ENCODE results near the gene ZNF488. TPM values are rescaled to one million over a fixed set of nuclear protein-coding genes. Genes with fewer than 3 reads are reported as not detected.
A peak's percentile ranks its signal among the peaks of the same experiment; 100 is the strongest.

ZNF488 gene
- total RNA-seq, 2 experiments from 2014 or later = 0.05 TPM; not detected in 1

DNA sequence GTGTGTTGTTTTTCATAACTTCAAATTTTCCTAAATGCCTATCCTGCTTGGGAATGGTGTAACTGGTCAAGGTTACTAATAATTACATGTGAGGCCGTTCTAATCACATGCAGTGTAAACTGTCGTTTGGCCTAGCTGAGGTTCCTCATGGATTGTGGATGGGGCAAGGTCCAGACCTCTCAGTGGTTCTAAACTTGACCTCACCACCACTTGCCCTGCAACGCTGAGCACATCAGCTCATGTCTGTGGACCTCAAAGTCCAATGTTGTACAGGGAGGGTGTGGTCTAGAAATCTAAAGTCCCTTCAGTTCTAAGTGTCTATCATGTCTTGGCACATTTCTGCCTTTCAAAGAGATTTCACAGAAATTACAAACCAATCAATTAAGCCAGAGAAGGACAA is 20.3 kb downstream of the ZNF488 start:
- Mint-ChIP-seq H3K4me3 (no peak overlapping the region), H3K9me3 (no peaks in the 10 kb centered on the region), H3K27me3 (no peaks in the 10 kb centered on the region), H3K4me1 (no peaks in the 10 kb centered on the region), H3K27ac (no peak overlapping the region), H3K36me3 (ENCODE audit: low read depth) (no peaks in the 10 kb centered on the region)
- ChIA-PET POLR2A (no interaction called here), CTCF (no interaction called here)
- DNase-seq = no peak

DNA sequence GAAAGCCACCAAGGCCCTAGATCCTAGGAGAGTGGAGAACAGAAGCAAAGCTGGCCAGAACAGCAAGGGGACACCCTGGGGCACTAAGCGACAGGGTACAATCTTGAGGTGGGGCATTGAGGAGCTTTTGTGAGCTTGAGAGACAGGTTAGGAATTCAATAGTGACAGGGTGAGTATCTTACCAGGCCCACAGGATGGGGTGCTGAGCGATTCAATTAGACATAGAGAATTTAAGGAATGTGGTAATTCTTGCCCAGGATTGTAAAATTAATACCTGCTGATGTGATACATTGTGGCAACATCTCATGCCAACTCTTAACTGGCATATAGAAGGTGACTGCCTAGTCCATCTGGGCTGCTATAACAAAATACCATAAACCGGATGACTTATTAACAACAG is 21.9 kb downstream of the ZNF488 start:
- POLR2A ChIA-PET = no interaction called here
- H3K36me3 Mint-ChIP-seq (ENCODE audit: low read depth) = no peaks in the 10 kb centered on the region
- CTCF ChIA-PET = interaction anchor here (0.9 kb wide), 1 partner anchor 21 kb away, joined by 3 read pairs; no protein-coding TSS in a partner anchor
- H3K27ac Mint-ChIP-seq = no peak overlapping the region
- H3K9me3 Mint-ChIP-seq = no peaks in the 10 kb centered on the region
- no peak for DNase-seq
- H3K4me1 Mint-ChIP-seq = no peaks in the 10 kb centered on the region
- H3K4me3 Mint-ChIP-seq = no peak overlapping the region
- H3K27me3 Mint-ChIP-seq = no peaks in the 10 kb centered on the region

DNA sequence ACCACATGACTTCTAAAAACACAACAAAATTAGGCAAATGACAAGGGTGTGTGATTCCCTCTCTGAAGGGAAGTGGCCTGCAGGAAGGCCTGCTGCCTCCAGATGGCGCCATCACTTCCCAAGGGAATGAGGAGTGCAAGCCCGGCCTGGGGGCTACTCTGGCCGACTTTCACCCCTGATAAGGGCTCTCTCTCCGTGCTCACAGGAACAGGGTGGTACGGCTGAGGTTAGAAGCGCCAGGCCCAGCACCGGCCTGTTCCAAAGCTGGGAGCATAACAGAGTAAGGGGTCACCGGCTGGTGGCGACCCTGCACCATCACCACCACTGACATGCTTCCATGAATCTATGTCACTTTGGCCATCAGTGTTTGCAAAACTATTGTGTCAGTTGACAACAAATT is 22.8 kb downstream of the ZNF488 start:
- no peaks in the 10 kb centered on the region for H3K9me3 Mint-ChIP-seq
- H3K27me3 Mint-ChIP-seq = no peaks in the 10 kb centered on the region
- no peaks in the 10 kb centered on the region for H3K4me1 Mint-ChIP-seq
- no peak overlapping the region for H3K27ac Mint-ChIP-seq
- no peak overlapping the region for H3K4me3 Mint-ChIP-seq
- no peaks in the 10 kb centered on the region for H3K36me3 Mint-ChIP-seq (ENCODE audit: low read depth)
- peak; percentile 33 for DNase-seq
- POLR2A ChIA-PET = no interaction called here
- CTCF ChIA-PET = interaction anchor here (0.9 kb wide), 1 partner anchor 21 kb away, joined by 3 read pairs; no protein-coding TSS in a partner anchor

DNA sequence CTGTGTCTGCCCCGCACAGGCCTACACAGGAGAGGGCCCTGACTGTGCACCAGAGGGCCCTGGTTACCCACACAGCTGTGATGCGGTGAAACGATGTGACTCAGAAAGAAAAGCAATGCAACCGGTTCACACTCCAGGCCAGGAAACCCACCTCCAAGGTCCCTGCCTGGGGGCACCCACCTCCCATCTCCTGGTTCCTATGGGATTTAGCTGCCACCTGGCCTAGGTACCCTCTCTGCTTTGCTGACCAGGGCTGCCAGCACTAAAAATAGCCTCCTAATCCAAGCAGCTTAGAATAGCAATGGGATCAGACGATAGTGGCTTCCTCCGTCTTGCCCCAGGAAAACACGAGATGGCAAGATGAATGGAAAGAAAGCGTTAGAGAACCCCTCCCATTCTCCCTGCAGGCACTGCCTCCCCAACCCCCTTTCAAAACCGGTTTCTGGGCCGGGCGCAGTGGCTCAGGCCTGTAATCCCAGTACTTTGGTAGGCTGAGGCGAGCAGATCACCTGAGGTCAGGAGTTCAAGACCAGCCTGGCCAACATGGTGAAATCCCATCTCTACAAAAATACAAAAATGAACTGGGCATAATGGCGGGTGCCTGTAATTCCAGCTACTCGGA is 23.6 kb downstream of the ZNF488 start:
- no peaks in the 10 kb centered on the region for H3K9me3 Mint-ChIP-seq
- H3K27ac Mint-ChIP-seq = no peak overlapping the region
- H3K27me3 Mint-ChIP-seq = no peaks in the 10 kb centered on the region
- no peaks in the 10 kb centered on the region for H3K4me1 Mint-ChIP-seq
- DNase-seq = no peak
- no peaks in the 10 kb centered on the region for H3K36me3 Mint-ChIP-seq (ENCODE audit: low read depth)
- no peak overlapping the region for H3K4me3 Mint-ChIP-seq
- ChIA-PET POLR2A (no interaction called here), CTCF (interaction anchor here (0.6 kb wide), 1 partner anchor 249 kb away, joined by 4 read pairs; no protein-coding TSS in a partner anchor)

DNA sequence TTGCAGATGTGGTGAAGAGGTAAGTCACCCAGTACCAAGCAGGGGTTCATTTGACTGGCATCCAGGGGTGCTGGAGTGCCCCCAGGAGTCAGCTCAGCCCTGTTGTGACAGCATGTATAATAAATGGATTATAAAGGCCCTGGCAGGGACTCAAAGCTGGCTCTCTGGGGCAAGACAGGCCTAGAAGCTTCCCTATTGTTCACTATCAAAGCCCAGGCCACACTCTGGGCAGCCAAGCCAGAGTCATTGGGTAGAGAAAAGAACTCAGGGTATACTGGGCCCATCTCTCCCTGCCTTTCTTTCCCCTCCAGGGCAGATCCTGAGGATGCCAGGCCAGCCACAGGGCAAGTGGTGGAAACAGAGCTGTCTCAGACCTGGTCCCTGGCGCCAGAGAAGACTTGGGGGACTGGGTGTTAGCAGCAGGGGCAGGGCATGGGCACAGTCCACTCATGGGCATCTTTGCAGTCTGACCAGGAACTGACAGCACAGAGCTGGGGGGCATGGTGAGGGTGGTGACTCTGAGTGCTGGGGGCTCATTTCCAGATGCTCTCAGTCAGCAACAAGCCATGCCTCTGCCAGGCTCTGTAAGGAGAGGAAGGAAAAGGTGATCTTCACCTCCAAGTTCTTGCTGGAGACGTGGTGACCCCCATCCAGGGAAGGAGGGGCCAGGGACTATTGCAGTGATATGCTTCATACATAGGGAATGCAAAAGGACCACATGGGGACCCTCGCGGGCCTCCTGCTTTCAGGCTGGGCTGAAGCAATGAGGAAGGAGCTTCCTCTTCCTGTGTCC is 24.3 kb downstream of the ZNF488 start:
- ChIA-PET CTCF (interaction anchor here (0.6 to 1.2 kb wide), 2 partner anchors 135 to 249 kb away, joined by 4 read pairs; no protein-coding TSS in a partner anchor), POLR2A (no interaction called here)
- no peak for DNase-seq
- H3K36me3 Mint-ChIP-seq (ENCODE audit: low read depth) = no peaks in the 10 kb centered on the region
- H3K27ac Mint-ChIP-seq = no peak overlapping the region
- H3K27me3 Mint-ChIP-seq = no peaks in the 10 kb centered on the region
- no peaks in the 10 kb centered on the region for H3K9me3 Mint-ChIP-seq
- H3K4me1 Mint-ChIP-seq = no peaks in the 10 kb centered on the region
- no peak overlapping the region for H3K4me3 Mint-ChIP-seq

DNA sequence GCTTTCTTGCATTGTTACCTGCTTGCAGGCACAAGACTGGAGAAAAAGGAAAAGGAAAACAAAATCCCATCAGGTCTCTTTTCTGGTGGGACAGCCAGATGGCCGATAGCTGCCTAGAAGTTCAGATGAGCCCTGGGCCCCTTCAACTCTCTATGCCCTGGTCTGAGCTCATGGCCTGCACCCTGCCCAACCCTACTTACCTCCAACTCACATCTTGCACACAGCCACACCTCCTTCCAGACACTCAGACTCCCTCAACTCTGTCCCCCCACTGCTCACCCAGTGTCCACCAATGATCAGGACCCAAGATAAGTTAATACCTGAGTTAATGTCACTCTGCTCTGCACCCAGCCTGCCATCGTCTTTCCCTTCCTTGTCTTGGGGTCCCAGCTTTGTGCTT is 25.0 kb downstream of the ZNF488 start:
- Mint-ChIP-seq H3K36me3 (ENCODE audit: low read depth) (no peaks in the 10 kb centered on the region), H3K9me3 (no peaks in the 10 kb centered on the region), H3K4me3 (no peak overlapping the region), H3K27me3 (no peaks in the 10 kb centered on the region), H3K27ac (no peak overlapping the region), H3K4me1 (no peaks in the 10 kb centered on the region)
- POLR2A ChIA-PET = no interaction called here
- no peak for DNase-seq
- CTCF ChIA-PET = interaction anchor here (1.2 kb wide), 1 partner anchor 134 kb away, joined by 4 read pairs; no protein-coding TSS in a partner anchor

DNA sequence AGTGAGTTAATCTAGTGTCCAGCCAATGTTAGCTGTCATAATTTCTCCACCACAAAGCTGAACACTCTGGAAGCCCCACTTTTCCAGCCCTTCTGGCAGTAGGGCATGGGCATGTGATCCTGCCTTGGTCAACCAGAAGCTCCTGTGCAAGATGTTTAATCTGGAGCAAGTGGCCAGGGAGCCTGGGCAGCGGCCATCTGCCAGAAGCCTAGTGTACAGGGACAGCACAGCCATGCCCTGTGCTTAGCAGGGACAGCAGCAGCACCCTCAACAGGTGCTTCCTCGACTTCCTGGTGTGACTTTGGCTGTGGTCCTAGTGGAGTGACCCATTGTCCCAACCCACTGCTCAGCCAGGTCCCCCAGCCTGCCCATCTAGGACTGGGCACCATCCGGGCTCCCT is 25.6 kb downstream of the ZNF488 start:
- POLR2A ChIA-PET = no interaction called here
- no peaks in the 10 kb centered on the region for H3K36me3 Mint-ChIP-seq (ENCODE audit: low read depth)
- no peaks in the 10 kb centered on the region for H3K9me3 Mint-ChIP-seq
- H3K27me3 Mint-ChIP-seq = no peaks in the 10 kb centered on the region
- H3K4me1 Mint-ChIP-seq = no peaks in the 10 kb centered on the region
- no peak for DNase-seq
- no peak overlapping the region for H3K4me3 Mint-ChIP-seq
- CTCF ChIA-PET = no interaction called here
- no peak overlapping the region for H3K27ac Mint-ChIP-seq

DNA sequence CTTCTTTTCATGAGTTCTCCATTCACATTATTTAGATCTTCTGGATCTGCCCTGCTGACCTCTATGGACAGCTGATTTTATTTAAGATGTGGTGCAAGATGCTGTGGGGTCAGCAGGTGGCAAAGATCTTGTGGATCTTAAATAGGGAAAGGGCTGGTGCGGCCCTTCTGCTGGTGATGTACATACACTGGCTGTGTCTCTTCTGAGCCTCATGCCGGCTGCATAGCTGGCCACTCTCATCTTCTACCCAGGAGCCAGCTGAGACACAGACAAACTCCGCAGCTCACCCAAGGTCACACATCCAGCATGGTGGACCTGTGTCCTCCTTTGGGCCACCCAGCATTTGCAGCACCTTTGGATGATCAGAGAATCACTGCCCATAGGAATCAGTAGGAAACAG is 26.2 kb downstream of the ZNF488 start:
- Mint-ChIP-seq H3K4me3 (no peak overlapping the region), H3K4me1 (no peaks in the 10 kb centered on the region), H3K27me3 (no peaks in the 10 kb centered on the region), H3K27ac (no peak overlapping the region), H3K9me3 (no peaks in the 10 kb centered on the region), H3K36me3 (ENCODE audit: low read depth) (no peaks in the 10 kb centered on the region)
- no peak for DNase-seq
- ChIA-PET CTCF (no interaction called here), POLR2A (no interaction called here)

DNA sequence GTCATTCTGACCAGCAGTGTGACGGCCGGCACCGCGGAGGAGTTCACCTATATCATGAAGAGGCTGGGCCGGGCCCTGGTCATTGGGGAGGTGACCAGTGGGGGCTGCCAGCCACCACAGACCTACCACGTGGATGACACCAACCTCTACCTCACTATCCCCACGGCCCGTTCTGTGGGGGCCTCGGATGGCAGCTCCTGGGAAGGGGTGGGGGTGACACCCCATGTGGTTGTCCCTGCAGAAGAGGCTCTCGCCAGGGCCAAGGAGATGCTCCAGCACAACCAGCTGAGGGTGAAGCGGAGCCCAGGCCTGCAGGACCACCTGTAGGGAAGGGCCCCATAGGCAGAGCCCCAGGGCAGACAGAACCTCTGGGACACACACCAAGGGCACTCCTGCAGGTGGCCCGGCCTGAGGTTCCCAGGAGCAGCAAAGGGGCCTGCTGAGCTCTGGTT is 26.9 kb downstream of the ZNF488 start:
- H3K27me3 Mint-ChIP-seq = no peaks in the 10 kb centered on the region
- ChIA-PET POLR2A (no interaction called here), CTCF (no interaction called here)
- no peaks in the 10 kb centered on the region for H3K36me3 Mint-ChIP-seq (ENCODE audit: low read depth)
- no peak overlapping the region for H3K4me3 Mint-ChIP-seq
- no peak overlapping the region for H3K27ac Mint-ChIP-seq
- DNase-seq = no peak
- H3K4me1 Mint-ChIP-seq = no peaks in the 10 kb centered on the region
- H3K9me3 Mint-ChIP-seq = no peaks in the 10 kb centered on the region

DNA sequence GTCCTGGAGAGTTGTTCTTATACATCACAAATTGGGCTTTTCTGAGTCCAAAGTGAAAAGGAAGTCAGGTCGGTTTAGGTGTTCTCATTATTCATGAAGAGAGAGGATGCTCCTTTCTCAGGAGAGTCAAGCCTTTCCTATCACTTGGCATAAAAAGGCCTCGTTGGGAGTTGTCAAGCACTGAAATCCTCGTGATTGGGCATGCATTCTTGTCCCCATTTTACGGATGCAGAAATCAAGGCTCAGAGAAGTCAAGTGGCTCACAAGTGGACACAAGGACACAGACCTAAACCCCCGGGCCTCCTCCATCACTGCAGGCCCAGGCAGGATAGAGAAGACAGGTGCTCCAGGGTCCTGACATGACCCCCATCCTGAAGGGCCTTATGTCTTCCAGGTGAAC is 27.4 kb downstream of the ZNF488 start:
- H3K27ac Mint-ChIP-seq = no peak overlapping the region
- no peak for DNase-seq
- no peaks in the 10 kb centered on the region for H3K4me1 Mint-ChIP-seq
- no peaks in the 10 kb centered on the region for H3K9me3 Mint-ChIP-seq
- H3K4me3 Mint-ChIP-seq = no peak overlapping the region
- no peaks in the 10 kb centered on the region for H3K27me3 Mint-ChIP-seq
- ChIA-PET POLR2A (no interaction called here), CTCF (no interaction called here)
- no peaks in the 10 kb centered on the region for H3K36me3 Mint-ChIP-seq (ENCODE audit: low read depth)

DNA sequence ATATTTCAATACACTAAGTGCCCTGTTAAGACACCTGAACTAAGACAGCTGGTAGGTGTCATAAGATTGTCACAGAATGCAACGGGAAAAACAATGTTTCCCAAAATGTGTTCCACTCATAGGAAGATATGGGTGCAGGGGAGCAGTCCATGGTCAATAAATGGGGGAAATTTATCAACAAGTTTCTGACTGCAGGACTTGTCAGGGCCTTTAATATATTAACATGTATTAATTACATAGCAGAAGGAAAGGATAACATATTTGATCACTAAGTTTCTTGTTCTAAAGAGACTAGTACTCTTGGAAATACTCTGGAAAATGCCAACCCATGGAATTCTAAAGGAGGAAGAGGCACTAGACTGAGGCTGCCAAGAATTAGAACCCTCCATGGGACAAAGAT is 29.2 kb downstream of the ZNF488 start:
- no peak for DNase-seq
- CTCF ChIA-PET = no interaction called here
- Mint-ChIP-seq H3K27ac (no peak overlapping the region), H3K4me3 (no peak overlapping the region), H3K36me3 (ENCODE audit: low read depth) (no peaks in the 10 kb centered on the region), H3K4me1 (no peaks in the 10 kb centered on the region), H3K27me3 (no peaks in the 10 kb centered on the region), H3K9me3 (no peaks in the 10 kb centered on the region)
- POLR2A ChIA-PET = no interaction called here

DNA sequence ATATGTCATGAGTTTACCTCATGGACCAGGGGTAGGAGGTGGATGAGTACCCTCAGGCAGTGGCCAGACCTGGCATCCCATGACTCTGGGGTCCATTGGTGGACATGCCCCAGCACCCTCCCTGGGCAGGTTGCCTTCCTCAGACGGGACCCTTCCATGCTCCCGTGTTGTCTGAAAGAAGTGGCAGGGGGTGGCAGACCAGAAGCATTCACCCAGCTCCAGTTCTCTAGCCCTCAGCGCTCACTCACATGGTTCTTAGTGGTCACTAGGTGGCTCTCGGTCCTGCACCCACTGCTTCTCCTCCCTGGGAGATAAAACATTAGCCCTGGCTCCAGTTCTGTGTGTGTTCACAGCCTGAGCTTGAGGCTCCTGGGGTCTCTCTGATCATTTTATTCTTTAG is 29.9 kb downstream of the ZNF488 start:
- Mint-ChIP-seq H3K4me1 (no peaks in the 10 kb centered on the region), H3K4me3 (no peak overlapping the region)
- CTCF ChIA-PET = no interaction called here

DNA sequence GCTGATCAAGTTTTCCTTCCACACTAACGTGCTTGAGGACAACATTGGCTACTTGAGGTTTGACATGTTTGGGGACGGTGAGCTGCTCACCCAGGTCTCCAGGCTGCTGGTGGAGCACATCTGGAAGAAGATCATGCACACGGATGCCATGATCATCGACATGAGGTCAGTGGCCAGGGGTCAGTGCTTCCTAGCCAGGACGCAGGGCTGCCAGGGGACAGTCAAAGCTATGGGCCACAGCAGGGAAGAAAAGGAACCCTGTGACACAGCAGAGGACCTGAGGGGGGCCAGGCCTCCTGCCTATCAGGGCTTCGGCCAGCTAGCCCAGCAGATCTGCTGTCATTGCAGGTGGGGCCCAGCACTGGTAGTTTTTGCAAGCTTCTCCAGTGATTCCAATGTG is 30.7 kb downstream of the ZNF488 start:
- ChIA-PET CTCF (no interaction called here), POLR2A (no interaction called here)
- H3K27me3 Mint-ChIP-seq = no peaks in the 10 kb centered on the region
- no peaks in the 10 kb centered on the region for H3K36me3 Mint-ChIP-seq (ENCODE audit: low read depth)
- H3K27ac Mint-ChIP-seq = no peak overlapping the region
- no peak overlapping the region for H3K4me3 Mint-ChIP-seq
- H3K9me3 Mint-ChIP-seq = no peaks in the 10 kb centered on the region
- no peaks in the 10 kb centered on the region for H3K4me1 Mint-ChIP-seq
- no peak for DNase-seq

More for the DNA sequence above, 29.9 kb downstream of the ZNF488 start:
- no peaks in the 10 kb centered on the region for H3K27me3 Mint-ChIP-seq
- no peaks in the 10 kb centered on the region for H3K9me3 Mint-ChIP-seq
- POLR2A ChIA-PET = no interaction called here
- no peak for DNase-seq
- H3K36me3 Mint-ChIP-seq (ENCODE audit: low read depth) = no peaks in the 10 kb centered on the region
- no peak overlapping the region for H3K27ac Mint-ChIP-seq

Data from activated CD4-positive, alpha-beta T cell treated with anti-CD3 and anti-CD28 coated beads, Interleukin-2, amount 10 ng/mL, durations not matched to agents 7 days and 5 days (primary cell).